ENCODE measurements around the gene SFXN5.

SFXN5 gene

GRCh38 chr2:72956050-72956395, 115.5 kb downstream of the SFXN5 start:
- DNase-seq (no peak), ATAC-seq (no peak)

- DNase-seq (no peak), ATAC-seq (no peak)
These were observed 116.1 kb downstream of the SFXN5 start for GRCh38 chr2:72955228-72956049.

GRCh38 chr2:72954376-72955227, 116.9 kb downstream of the SFXN5 start:
- no peak for ATAC-seq
- DNase-seq, result no peak

- peak; percentile 63 for ATAC-seq
- no peak for DNase-seq
These were observed 117.5 kb downstream of the SFXN5 start for GRCh38 chr2:72953976-72954375.

- no peak for DNase-seq
- no peak for ATAC-seq
These were observed 118.0 kb downstream of the SFXN5 start for GRCh38 chr2:72953528-72953927.

- no peak for ATAC-seq
- DNase-seq, result no peak
These were observed 118.6 kb downstream of the SFXN5 start for GRCh38 chr2:72952961-72953360.

- DNase-seq (no peak), ATAC-seq (no peak)
These were observed 119.2 kb downstream of the SFXN5 start for GRCh38 chr2:72952110-72952823.

- DNase-seq (no peak), ATAC-seq (no peak)
These were observed 120.0 kb downstream of the SFXN5 start for GRCh38 chr2:72951303-72952095.

- DNase-seq, result no peak
These were observed 120.8 kb downstream of the SFXN5 start for GRCh38 chr2:72950558-72951255.

GRCh38 chr2:72949642-72950041, 121.9 kb downstream of the SFXN5 start:
- ATAC-seq (no peak), DNase-seq (no peak)

More at GRCh38 chr2:72950558-72951255, 120.8 kb downstream of the SFXN5 start:
- ATAC-seq, result no peak

GRCh38 chr2:72949045-72949444, 122.5 kb downstream of the SFXN5 start:
- no peak for ATAC-seq
- no peak for DNase-seq

GRCh38 chr2:72947952-72948830, 123.3 kb downstream of the SFXN5 start:
- DNase-seq, result no peak
- no peak for ATAC-seq

GRCh38 chr2:72946466-72946865, 125.0 kb downstream of the SFXN5 start:
- ATAC-seq (no peak), DNase-seq (no peak)

- no peak for DNase-seq
- no peak for ATAC-seq
These were observed 126.0 kb downstream of the SFXN5 start for GRCh38 chr2:72945450-72946019.

- DNase-seq (no peak), ATAC-seq (no peak)
These were observed 126.6 kb downstream of the SFXN5 start for GRCh38 chr2:72944804-72945449.

- DNase-seq (no peak), ATAC-seq (no peak)
These were observed 127.7 kb downstream of the SFXN5 start for GRCh38 chr2:72943540-72944395.

GRCh38 chr2:72942881-72943418, 128.6 kb downstream of the SFXN5 start:
- ATAC-seq (no peak), DNase-seq (no peak)

- DNase-seq, result no peak
- ATAC-seq, result no peak
These were observed 129.2 kb downstream of the SFXN5 start for GRCh38 chr2:72942293-72942692.

All from stimulated activated naive CD8-positive, alpha-beta T cell treated with anti-CD3 and anti-CD28 coated beads, Interleukin-15, Interleukin-2, amounts not matched to agents 100 U/mL and 50 U/mL, for 24 hours (primary cell).